Lower lobe of right lung (tissue), 2 donors: ENCODE results near the gene NUP98. TPM values are rescaled to one million over a fixed set of nuclear protein-coding genes. Genes with fewer than 3 reads are reported as not detected.
"Not testable (repeated sequence)": the region's sequence is repeated elsewhere in the genome, so short reads cannot be mapped to it uniquely, and the experiment has no call there.

ENCODE experiments used
- ATAC-seq, 2 donors: fragments of 200-7000 bp; cut with Tn5 transposase; one replicate each; pipeline ENCODE4 v1.9.1; 2020 to 2022; ENCODE audit warnings: mild to moderate bottlenecking in 2 of 2, moderate library complexity in 2 of 2
- DNase-seq: peaks from one replicate; pipeline ENCODE4 v3.0.0-alpha.2; 2020
- H3K27ac ChIP-seq: fragments of 200-600 bp; one replicate; pipeline ENCODE4 v1.8.0; 2022
- H3K27me3 ChIP-seq: fragments of 200-600 bp; one replicate; pipeline ENCODE4 v1.8.0; 2022; ENCODE audit warnings: low read depth
- H3K36me3 ChIP-seq: fragments of 200-600 bp; one replicate; pipeline ENCODE4 v1.8.0; 2022; ENCODE audit warnings: mild to moderate bottlenecking
- H3K4me1 ChIP-seq: fragments of 200-600 bp; one replicate; pipeline ENCODE4 v1.8.0; 2022
- H3K4me3 ChIP-seq: fragments of 200-600 bp; one replicate; pipeline ENCODE4 v1.8.0; 2022; ENCODE audit warnings: mild to moderate bottlenecking
- H3K9me3 ChIP-seq: fragments of 200-600 bp; one replicate; pipeline ENCODE4 v1.8.0; 2022
- intact Hi-C: fragments of 100-400 bp; cut with DNase I; formaldehyde crosslinking; loops from one replicate; pipeline ENCODE4 v1.11.0; 2022
- total RNA-seq: library from RNA; stranded (reverse); fragmentation: NEBNext Ultra II Directional; extraction: Animal tissue kit (Norgen Biotek cat#: 25700); gene quantifications from one replicate; pipeline ENCODE4 v1.2.1, GENCODE V29; 2021
- TF ChIP-seq, protein P1 (sequence below): fragments of 200-600 bp; IDR thresholded peaks from one replicate; pipeline ENCODE4 v1.8.0; 2022; ENCODE audit warnings: antibody characterized with exemption, mild to moderate bottlenecking
- donor health status: DM: no; HTN: yes; CAD: no; lungs with severe emphysema.

The NUP98 gene
- total RNA-seq, 1 donor from 2014 or later = 62.3 TPM

DNA sequence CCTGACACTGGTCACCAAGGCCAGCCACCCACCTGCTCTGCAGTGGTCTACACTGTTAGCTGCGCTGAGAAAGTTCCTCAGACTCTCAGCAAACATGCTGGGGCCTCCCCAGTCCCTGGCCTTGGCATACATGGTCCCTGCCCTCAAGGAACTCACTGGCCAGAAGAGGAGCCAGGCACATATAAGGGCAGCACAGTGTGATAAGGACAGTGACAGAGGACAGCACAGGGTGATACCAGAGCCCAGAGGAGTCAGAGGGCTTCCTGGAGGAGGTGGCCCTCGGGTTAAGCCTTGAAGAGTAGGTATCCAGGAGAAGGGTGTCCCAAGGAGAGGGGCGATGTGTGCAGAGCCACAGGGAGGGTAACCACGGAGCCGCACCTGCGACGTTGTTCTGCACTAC lies 151.8 kb downstream of the NUP98 start:
- no peak for DNase-seq
- H3K27me3 ChIP-seq = no peaks in the 10 kb centered on the region

DNA sequence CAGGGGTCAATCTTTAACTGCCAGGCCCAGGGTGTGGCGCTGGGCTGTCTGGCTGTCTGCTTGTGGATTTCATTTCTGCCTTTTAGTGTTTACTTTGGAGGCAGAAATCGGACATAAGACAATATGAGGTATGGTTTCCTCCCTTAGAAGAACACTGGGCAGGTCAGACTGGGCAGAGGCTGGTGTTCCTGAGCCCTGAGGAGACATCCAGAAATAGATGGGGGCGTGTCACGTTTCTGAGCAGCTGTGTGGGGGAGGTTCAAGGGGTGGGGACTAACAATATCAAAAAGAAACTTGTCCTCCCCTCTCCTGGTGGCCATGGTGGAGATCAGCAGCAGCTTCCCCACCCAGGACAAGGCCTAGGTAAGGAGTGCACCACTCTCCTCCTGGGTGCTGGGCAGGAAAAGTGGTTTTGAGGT lies 152.5 kb downstream of the NUP98 start, which contains the start of gene ART1:
ART1 (plus strand) TSS at position 312 of the 419 bp plus-strand sequence. CDS start 14,086 bp downstream, outside the sequence.
- DNase-seq (no peak), ATAC-seq (no peak)
- TF ChIP-seq, protein P1, sequence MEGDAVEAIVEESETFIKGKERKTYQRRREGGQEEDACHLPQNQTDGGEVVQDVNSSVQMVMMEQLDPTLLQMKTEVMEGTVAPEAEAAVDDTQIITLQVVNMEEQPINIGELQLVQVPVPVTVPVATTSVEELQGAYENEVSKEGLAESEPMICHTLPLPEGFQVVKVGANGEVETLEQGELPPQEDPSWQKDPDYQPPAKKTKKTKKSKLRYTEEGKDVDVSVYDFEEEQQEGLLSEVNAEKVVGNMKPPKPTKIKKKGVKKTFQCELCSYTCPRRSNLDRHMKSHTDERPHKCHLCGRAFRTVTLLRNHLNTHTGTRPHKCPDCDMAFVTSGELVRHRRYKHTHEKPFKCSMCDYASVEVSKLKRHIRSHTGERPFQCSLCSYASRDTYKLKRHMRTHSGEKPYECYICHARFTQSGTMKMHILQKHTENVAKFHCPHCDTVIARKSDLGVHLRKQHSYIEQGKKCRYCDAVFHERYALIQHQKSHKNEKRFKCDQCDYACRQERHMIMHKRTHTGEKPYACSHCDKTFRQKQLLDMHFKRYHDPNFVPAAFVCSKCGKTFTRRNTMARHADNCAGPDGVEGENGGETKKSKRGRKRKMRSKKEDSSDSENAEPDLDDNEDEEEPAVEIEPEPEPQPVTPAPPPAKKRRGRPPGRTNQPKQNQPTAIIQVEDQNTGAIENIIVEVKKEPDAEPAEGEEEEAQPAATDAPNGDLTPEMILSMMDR = peak; percentile 15
- no peaks in the 10 kb centered on the region for H3K9me3 ChIP-seq
- no peaks in the 10 kb centered on the region for H3K27me3 ChIP-seq
- intact Hi-C loops = no loop called here
- peaks cover 19% of the 10 kb centered on the region for H3K4me1 ChIP-seq
- peak within 1 kb of the TSS; percentile 31 for H3K27ac ChIP-seq
- no peaks in the 10 kb centered on the region for H3K36me3 ChIP-seq
- H3K4me3 ChIP-seq = no peak within 1 kb of the TSS

More for the DNA sequence above, 151.8 kb downstream of the NUP98 start:
- no peak for ATAC-seq
- H3K27ac ChIP-seq = no peak overlapping the region
- intact Hi-C loops = no loop called here
- no peak overlapping the region for H3K4me3 ChIP-seq
- peaks cover 19% of the 10 kb centered on the region for H3K4me1 ChIP-seq
- no peaks in the 10 kb centered on the region for H3K9me3 ChIP-seq
- no peaks in the 10 kb centered on the region for H3K36me3 ChIP-seq
- TF ChIP-seq, protein P1 = no peak

DNA sequence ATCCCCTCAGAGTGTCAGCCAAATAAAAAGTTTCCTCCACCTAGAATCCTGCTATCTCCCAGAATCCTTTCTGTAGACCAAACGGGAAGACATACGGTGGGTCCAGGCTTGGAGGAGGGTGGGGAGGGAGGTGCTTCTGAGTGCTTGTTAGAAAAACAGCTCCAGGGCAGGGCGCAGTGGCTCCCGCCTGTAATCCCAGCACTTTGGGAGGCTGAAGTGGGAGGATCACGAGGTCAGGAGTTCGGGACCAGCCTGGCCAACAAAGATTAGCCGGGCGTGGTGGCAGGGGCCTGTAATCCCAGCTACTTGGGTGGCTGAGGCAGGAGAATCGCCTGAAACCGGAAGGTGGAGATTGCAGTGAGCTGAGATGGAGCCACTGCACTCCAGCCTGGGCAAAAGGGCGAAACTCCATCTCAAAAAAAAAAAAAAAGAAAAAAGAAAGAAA lies 154.2 kb downstream of the NUP98 start:
- Histone ChIP-seq H3K27ac (peak overlapping the region; percentile 73), H3K4me3 (peak overlapping the region; percentile 67), H3K4me1 (peaks cover 19% of the 10 kb centered on the region)
- intact Hi-C loops, ATAC-seq, DNase-seq, H3K27me3 ChIP-seq, H3K36me3 ChIP-seq, H3K9me3 ChIP-seq: not testable (repeated sequence)

DNA sequence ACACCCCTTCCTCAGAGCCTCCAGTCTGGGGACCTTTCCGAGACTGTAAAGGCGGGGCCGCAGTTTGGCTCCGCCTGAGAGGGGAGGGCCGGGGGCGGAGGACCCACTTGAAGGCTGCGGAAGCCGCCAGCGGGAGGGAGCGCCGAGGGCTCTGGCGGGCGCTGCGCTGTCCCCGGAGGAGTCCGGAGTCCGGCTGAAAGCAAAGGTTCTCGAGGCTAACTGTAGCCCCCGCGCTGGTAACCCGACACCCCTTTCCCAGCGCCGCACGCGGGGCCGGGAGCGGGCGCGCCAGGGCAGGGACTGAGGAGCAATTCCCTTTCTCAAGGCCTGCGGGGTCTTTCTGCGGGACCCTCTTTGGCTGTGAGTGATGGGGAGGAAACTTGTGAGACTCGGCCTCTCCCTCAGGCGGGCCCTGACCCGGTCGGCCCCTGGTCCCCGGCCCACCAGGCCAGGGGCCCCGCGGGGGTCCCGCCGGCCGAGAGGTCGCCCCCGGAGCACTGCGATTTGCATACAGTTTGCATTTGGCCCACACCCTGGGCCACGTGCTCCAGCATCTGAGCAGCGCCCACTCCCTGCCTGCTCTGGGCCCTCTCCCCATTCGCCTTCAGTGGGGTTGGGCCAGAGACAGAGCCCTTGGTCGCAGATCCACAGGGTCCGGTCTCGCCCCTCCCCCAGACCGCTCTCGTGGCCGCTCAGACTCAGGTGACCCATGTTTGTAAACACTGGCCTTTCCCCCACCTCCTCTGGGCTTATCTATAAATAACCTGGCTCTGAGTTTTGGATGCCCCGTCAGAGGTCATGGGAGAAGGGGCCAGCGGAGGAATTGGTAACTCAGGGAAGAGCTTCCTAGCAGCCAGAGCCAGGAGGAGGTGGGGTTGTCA lies 155.0 kb downstream of the NUP98 start:
- peak; percentile 96 for ATAC-seq
- TF ChIP-seq, protein P1 = no peak

DNA sequence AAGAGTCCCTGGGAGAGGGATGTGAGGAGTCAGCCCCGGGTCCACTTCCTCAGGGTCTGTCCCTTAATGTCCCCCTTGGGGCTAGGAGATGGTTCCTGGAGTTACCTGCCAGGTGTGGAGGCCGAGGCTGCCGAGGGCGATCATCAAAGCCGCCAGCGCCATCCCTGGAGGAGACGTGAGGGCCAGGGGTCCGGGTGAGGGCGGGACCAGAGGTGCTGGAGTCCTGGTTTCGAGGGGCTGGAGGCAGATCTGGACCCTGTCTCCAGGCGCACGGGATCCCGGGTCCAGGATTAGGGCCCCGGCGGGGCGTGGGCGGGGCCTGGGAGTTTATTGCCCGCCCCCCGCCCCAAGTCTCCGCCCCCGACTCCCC lies 155.7 kb downstream of the NUP98 start, which contains the start of gene ART5:
ART5 (minus strand) TSS at position 292 of the 370 bp plus-strand sequence; CDS start at position 162, 130 bp downstream.
- Histone ChIP-seq H3K9me3 (no peaks in the 10 kb centered on the region), H3K4me1 (peaks cover 19% of the 10 kb centered on the region), H3K36me3 (no peaks in the 10 kb centered on the region), H3K4me3 (peak within 1 kb of the TSS; percentile 67), H3K27me3 (no peaks in the 10 kb centered on the region), H3K27ac (peak within 1 kb of the TSS; percentile 73)
- intact Hi-C loops = no loop called here
- DNase-seq (no peak), ATAC-seq (no peak)
- TF ChIP-seq, protein P1 = no peak

More for the DNA sequence above, 155.0 kb downstream of the NUP98 start:
- Histone ChIP-seq H3K27ac (peak overlapping the region; percentile 73), H3K4me1 (peaks cover 19% of the 10 kb centered on the region), H3K9me3 (no peaks in the 10 kb centered on the region), H3K4me3 (peak overlapping the region; percentile 67), H3K36me3 (no peaks in the 10 kb centered on the region), H3K27me3 (no peaks in the 10 kb centered on the region)
- peak; percentile 88 for DNase-seq
- intact Hi-C loops = no loop called here

DNA sequence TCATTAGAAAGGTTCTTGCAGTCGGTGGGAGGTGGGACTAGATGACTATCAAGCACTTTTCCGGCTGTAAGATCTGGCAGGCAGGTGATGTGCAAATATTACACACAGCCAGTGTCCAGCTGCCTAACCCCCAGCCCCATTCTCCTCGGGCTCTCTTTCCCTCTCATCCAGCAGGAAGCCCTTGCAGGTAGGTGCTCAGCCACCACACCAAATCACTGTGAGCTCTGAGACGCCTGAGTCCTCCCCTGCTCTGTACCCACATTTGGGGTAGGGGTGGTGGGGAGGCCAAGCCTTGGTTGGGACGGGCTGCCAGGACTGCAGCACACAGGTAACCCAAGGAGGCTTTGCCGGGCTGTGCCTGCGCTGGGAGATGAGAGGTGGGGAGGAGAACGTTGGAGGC lies 156.2 kb downstream of the NUP98 start:
- no peak for DNase-seq
- Histone ChIP-seq H3K36me3 (no peaks in the 10 kb centered on the region), H3K9me3 (no peaks in the 10 kb centered on the region), H3K27ac (no peak overlapping the region), H3K27me3 (no peaks in the 10 kb centered on the region), H3K4me3 (no peak overlapping the region), H3K4me1 (peaks cover 19% of the 10 kb centered on the region)
- intact Hi-C loops = no loop called here
- ATAC-seq = no peak
- TF ChIP-seq, protein P1 = no peak
